HepG2 (cell line): ENCODE results near the gene RINL. TPM values are rescaled to one million over a fixed set of nuclear protein-coding genes. Genes with fewer than 3 reads are reported as not detected.

Experiments
- FOXJ3 ChIP-seq: sonication (generic); formaldehyde crosslinking; IDR thresholded peaks from 2 replicates; pipeline ENCODE4 v1.4.0; 2020; ENCODE audit warnings: missing genetic modification reagents, mild to moderate bottlenecking, borderline replicate concordance
- HNF4A ChIP-seq: sonication (generic); formaldehyde crosslinking; IDR thresholded peaks from 2 replicates; pipeline ENCODE4 v1.4.0; 2020; ENCODE audit warnings: missing genetic modification reagents
- IKZF1 ChIP-seq: fragments of 450-650 bp; IDR thresholded peaks from 2 replicates; pipeline ENCODE4 v1.7.1; 2016
- KDM5A ChIP-seq: fragments of 200-600 bp; sonication (generic); IDR thresholded peaks from 2 replicates; pipeline ENCODE4 v1.7.0; 2018; ENCODE audit warnings: antibody characterized with exemption, mild to moderate bottlenecking, low read length, borderline replicate concordance
- KLF13 ChIP-seq: sonication (generic); formaldehyde crosslinking; IDR thresholded peaks from 2 replicates; pipeline ENCODE4 v1.4.0; 2020; ENCODE audit warnings: mild to moderate bottlenecking, missing genetic modification reagents
- NCOA1 ChIP-seq: sonication (generic); formaldehyde crosslinking; IDR thresholded peaks from 2 replicates; pipeline ENCODE4 v1.9.0; 2021; ENCODE audit warnings: missing genetic modification reagents
- NR2F6 ChIP-seq, 2 experiments: IDR thresholded peaks; 2 replicates each; pipeline ENCODE4 v1.6.1; 2016; ENCODE audit warnings: antibody characterized with exemption in 1 of 2, mild to moderate bottlenecking in 1 of 2
- PLRG1 ChIP-seq: fragments of 450-650 bp; conservative IDR thresholded peaks from 2 replicates; pipeline ENCODE4 v1.6.1; 2016
- STAG1 ChIP-seq: sonication (generic); formaldehyde crosslinking; IDR thresholded peaks from 2 replicates; pipeline ENCODE4 v1.4.0; 2020; ENCODE audit warnings: missing genetic modification reagents
- ZBTB46 ChIP-seq: sonication (generic); formaldehyde crosslinking; IDR thresholded peaks from 2 replicates; pipeline ENCODE4 v1.4.0; 2020; ENCODE audit warnings: mild to moderate bottlenecking, missing genetic modification reagents, borderline replicate concordance
- ZNF142 ChIP-seq: sonication (generic); formaldehyde crosslinking; IDR thresholded peaks from 2 replicates; pipeline ENCODE4 v1.4.0; 2020; ENCODE audit warnings: missing genetic modification reagents
- ZNF335 ChIP-seq: sonication (generic); formaldehyde crosslinking; IDR thresholded peaks from 2 replicates; pipeline ENCODE4 v1.4.0; 2020; ENCODE audit warnings: missing genetic modification reagents
- ZNF367 ChIP-seq: sonication (generic); formaldehyde crosslinking; IDR thresholded peaks from 2 replicates; pipeline ENCODE4 v1.4.0; 2020; ENCODE audit warnings: missing genetic modification reagents, borderline replicate concordance
- ZNF503 ChIP-seq: sonication (generic); formaldehyde crosslinking; IDR thresholded peaks from 2 replicates; pipeline ENCODE4 v1.4.0; 2020; ENCODE audit warnings: missing genetic modification reagents
- ZNF616 ChIP-seq: sonication (generic); formaldehyde crosslinking; IDR thresholded peaks from 2 replicates; pipeline ENCODE4 v1.5.0; 2020; ENCODE audit warnings: low read depth, mild to moderate bottlenecking, missing genetic modification reagents
- ZNF709 ChIP-seq: sonication (generic); formaldehyde crosslinking; IDR thresholded peaks from 2 replicates; pipeline ENCODE4 v1.5.0; 2020; ENCODE audit warnings: mild to moderate bottlenecking, missing genetic modification reagents
- ZNF768 ChIP-seq: sonication (generic); formaldehyde crosslinking; IDR thresholded peaks from 2 replicates; pipeline ENCODE4 v1.4.0; 2020; ENCODE audit warnings: missing genetic modification reagents
- ZNF772 ChIP-seq: sonication (generic); formaldehyde crosslinking; IDR thresholded peaks from 2 replicates; pipeline ENCODE4 v1.5.0; 2020; ENCODE audit warnings: mild to moderate bottlenecking, missing genetic modification reagents
- polyA plus RNA-seq, 8 experiments: library from polyadenylated mRNA; depleted of rRNA in 3 of 8; stranded (reverse) in 7 of 8; unstranded in 1 of 8; fragments of >200 nt; fragmentation: Illumina TruSeq in 4 of 8; extraction: Trizol in 4 of 8; gene quantifications; 2 replicates each; pipeline versions ENCODE4 v1.2.1 to v1.2.3, GENCODE V29; 2011 to 2016; ENCODE audit warnings: low read depth in 4 of 8, missing spikeins in 1 of 8, mixed read lengths in 1 of 8; ENCODE audit not compliant: insufficient read depth in 1 of 8
- total RNA-seq, 5 experiments: library from RNA; depleted of rRNA; stranded (reverse); fragments of >200 nt; fragmentation: Illumina TruSeq; extraction: Trizol; gene quantifications; 2 replicates each; pipeline ENCODE4 v1.2.3, GENCODE V29; 2016; ENCODE audit warnings: low read depth in 1 of 5
- TF ChIP-seq, protein P1 (sequence below): fragments of 450-650 bp; IDR thresholded peaks from 2 replicates; pipeline ENCODE4 v1.6.1; 2016

RINL gene
- total and polyA plus RNA-seq, 2 of the 13 experiments (the other 11 are each of a cell fraction or from before 2014, with no cell fraction given) = 11.4 to 18.0 TPM

GRCh38 chr19:38850976-38851621, 27.0 kb downstream of the RINL start (continued):
- TF ChIP-seq ZNF768 = 0 out of 2 replicates have a peak, but pooled peaks have one; percentile 23
- no peak for TF ChIP-seq ZNF142 (CRISPR knock-in tag)
- no peak for TF ChIP-seq ZNF772 (CRISPR knock-in tag)
- TF ChIP-seq FOXJ3 = no peak
- TF ChIP-seq, protein P1, sequence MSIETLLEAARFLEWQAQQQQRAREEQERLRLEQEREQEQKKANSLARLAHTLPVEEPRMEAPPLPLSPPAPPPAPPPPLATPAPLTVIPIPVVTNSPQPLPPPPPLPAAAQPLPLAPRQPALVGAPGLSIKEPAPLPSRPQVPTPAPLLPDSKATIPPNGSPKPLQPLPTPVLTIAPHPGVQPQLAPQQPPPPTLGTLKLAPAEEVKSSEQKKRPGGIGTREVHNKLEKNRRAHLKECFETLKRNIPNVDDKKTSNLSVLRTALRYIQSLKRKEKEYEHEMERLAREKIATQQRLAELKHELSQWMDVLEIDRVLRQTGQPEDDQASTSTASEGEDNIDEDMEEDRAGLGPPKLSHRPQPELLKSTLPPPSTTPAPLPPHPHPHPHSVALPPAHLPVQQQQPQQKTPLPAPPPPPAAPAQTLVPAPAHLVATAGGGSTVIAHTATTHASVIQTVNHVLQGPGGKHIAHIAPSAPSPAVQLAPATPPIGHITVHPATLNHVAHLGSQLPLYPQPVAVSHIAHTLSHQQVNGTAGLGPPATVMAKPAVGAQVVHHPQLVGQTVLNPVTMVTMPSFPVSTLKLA = no peak
- no peak for TF ChIP-seq KDM5A
- TF ChIP-seq IKZF1 = no peak
- no peak; the same call in 1 of the 2 replicates for TF ChIP-seq STAG1
- TF ChIP-seq NCOA1 (CRISPR knock-in tag) = no peak
- TF ChIP-seq ZNF616 (CRISPR knock-in tag) = no peak
- TF ChIP-seq ZNF367 (CRISPR knock-in tag) = no peak
- no peak for TF ChIP-seq ZNF503 (CRISPR knock-in tag)
- no peak for TF ChIP-seq ZNF335 (CRISPR knock-in tag)
- TF ChIP-seq ZBTB46 (CRISPR knock-in tag) = no peak
- no peak for TF ChIP-seq HNF4A
- TF ChIP-seq NR2F6 (IDR thresholded peaks at IDR 0.05) = no peak
- TF ChIP-seq NR2F6 (CRISPR knock-in tag; IDR thresholded peaks at IDR 0.05) = no peak
- TF ChIP-seq PLRG1 = no peak
- no peak for TF ChIP-seq KLF13 (CRISPR knock-in tag)
- TF ChIP-seq ZNF709 (CRISPR knock-in tag) = no peak
